Upper lobe of left lung (tissue), 6 donors: Measurements from ENCODE around the gene TMEM175. TPM values are rescaled to one million over a fixed set of nuclear protein-coding genes. Genes with fewer than 3 reads are reported as not detected.
A peak's percentile ranks its signal among the peaks of the same experiment; 100 is the strongest.

Source experiments
- ATAC-seq, 2 donors: fragments of 200-7000 bp; cut with Tn5 transposase; one replicate each; pipeline ENCODE4 v1.9.1; 2022; ENCODE audit warnings: mild to moderate bottlenecking in 2 of 2, moderate library complexity in 2 of 2; ENCODE audit not compliant: low FRiP score in 2 of 2
- DNase-seq, 2 donors: peaks; one replicate each; pipeline ENCODE4 v3.0.0-alpha.2; 2019 to 2020
- H3K27ac ChIP-seq, 4 donors: fragments of 200-600 bp; sonication (generic); one replicate each; pipeline ENCODE4 v1.5.1; 2016 to 2019
- H3K27me3 ChIP-seq, 4 donors: fragments of 200-600 bp; sonication (generic); one replicate each; pipeline ENCODE4 v1.5.1; 2017 to 2019
- H3K36me3 ChIP-seq, 4 donors: fragments of 200-600 bp; sonication (generic); one replicate each; pipeline ENCODE4 v1.5.1; 2016 to 2019
- H3K4me1 ChIP-seq, 4 donors: fragments of 200-600 bp; sonication (generic); one replicate each; pipeline ENCODE4 v1.5.1; 2018 to 2019
- H3K4me3 ChIP-seq, 4 donors: fragments of 200-600 bp; sonication (generic); one replicate each; pipeline ENCODE4 v1.5.1; 2017 to 2019; ENCODE audit warnings: mild to moderate bottlenecking in 2 of 4, moderate library complexity in 1 of 4
- H3K9me3 ChIP-seq, 4 donors: fragments of 200-600 bp; sonication (generic); one replicate each; pipeline ENCODE4 v1.5.1; 2018 to 2019
- EP300 ChIP-seq, 4 donors: sonication (generic); formaldehyde crosslinking; IDR thresholded peaks; one replicate each; pipeline ENCODE4 v1.5.1; 2017; ENCODE audit warnings: antibody characterized with exemption in 4 of 4, control low read depth in 2 of 4
- POLR2A ChIP-seq, 4 donors: fragments of 450-650 bp; IDR thresholded peaks; one replicate each; pipeline ENCODE4 v1.5.1; 2016 to 2017; ENCODE audit warnings: antibody characterized with exemption in 4 of 4, mild to moderate bottlenecking in 2 of 4
- POLR2AphosphoS5 ChIP-seq, 2 donors: sonication (generic); formaldehyde crosslinking; IDR thresholded peaks; one replicate each; pipeline ENCODE4 v1.5.1; 2017; ENCODE audit warnings: antibody characterized with exemption in 2 of 2
- WGBS, 2 donors: methylation state at CpG; one replicate each; pipeline ENCODE4 v1.1.5; 2017 to 2018; 5-methylcytosine and 5-hydroxymethylcytosine counted together
- total RNA-seq, 6 donors: library from RNA; depleted of rRNA in 4 of 6; stranded (reverse); fragments of >200 nt in 4 of 6; gene quantifications; one replicate each; pipeline versions ENCODE4 v1.1.0 to v1.2.1, GENCODE V29; 2016 to 2021
- TF ChIP-seq, protein P1 (sequence below), 6 experiments: fragments of 450-650 bp in 4 of 6; fragments of 200-600 bp in 2 of 6; sonication (generic) in 2 of 6; IDR thresholded peaks; one replicate each; pipeline ENCODE4 v1.5.1; 2016 to 2019; ENCODE audit warnings: antibody characterized with exemption in 6 of 6
- donor health status: DM: no; HTN: no; CAD: no; lungs with moderate emphysema.
- donor health status: DM: no; HTN: yes; CAD: no; lungs with severe emphysema.

Gene TMEM175
- total RNA-seq, 6 donors from 2014 or later, result 24.6 to 126 (median 41.8) TPM

- Histone ChIP-seq H3K9me3 (no peaks in the 10 kb centered on the region), H3K27me3 (no peaks in the 10 kb centered on the region), H3K4me1 (no peaks in the 10 kb centered on the region), H3K4me3 (no peak overlapping the region), H3K27ac (no peak overlapping the region), H3K36me3 (peaks cover 0 to 79% (median 54%) of the 10 kb centered on the region in 4 donors)
- ATAC-seq (no peak), DNase-seq (peak in 1 of 2 donors; percentile 81)
- WGBS, 2 donors, result 94 to 100% methylated on average over 1 to 23 of the region's 35 CpGs
- no peak for TF ChIP-seq EP300 (IDR thresholded peaks at IDR 0.05)
- TF ChIP-seq POLR2A (IDR thresholded peaks at IDR 0.05), result no peak
- TF ChIP-seq, protein P1, sequence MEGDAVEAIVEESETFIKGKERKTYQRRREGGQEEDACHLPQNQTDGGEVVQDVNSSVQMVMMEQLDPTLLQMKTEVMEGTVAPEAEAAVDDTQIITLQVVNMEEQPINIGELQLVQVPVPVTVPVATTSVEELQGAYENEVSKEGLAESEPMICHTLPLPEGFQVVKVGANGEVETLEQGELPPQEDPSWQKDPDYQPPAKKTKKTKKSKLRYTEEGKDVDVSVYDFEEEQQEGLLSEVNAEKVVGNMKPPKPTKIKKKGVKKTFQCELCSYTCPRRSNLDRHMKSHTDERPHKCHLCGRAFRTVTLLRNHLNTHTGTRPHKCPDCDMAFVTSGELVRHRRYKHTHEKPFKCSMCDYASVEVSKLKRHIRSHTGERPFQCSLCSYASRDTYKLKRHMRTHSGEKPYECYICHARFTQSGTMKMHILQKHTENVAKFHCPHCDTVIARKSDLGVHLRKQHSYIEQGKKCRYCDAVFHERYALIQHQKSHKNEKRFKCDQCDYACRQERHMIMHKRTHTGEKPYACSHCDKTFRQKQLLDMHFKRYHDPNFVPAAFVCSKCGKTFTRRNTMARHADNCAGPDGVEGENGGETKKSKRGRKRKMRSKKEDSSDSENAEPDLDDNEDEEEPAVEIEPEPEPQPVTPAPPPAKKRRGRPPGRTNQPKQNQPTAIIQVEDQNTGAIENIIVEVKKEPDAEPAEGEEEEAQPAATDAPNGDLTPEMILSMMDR (IDR thresholded peaks at IDR 0.05), result no peak
- TF ChIP-seq POLR2AphosphoS5 (IDR thresholded peaks at IDR 0.05), result no peak
Measured at GRCh38 chr4:960636-961350, 28.5 kb downstream of the TMEM175 start.

- 87 to 95% methylated on average over 3 to 41 of the region's 52 CpGs for WGBS, 2 donors
- peaks cover 0 to 81% (median 55%) of the 10 kb centered on the region in 4 donors for H3K36me3 ChIP-seq
- H3K27ac ChIP-seq, result no peak overlapping the region
- no peaks in the 10 kb centered on the region for H3K4me1 ChIP-seq
- TF ChIP-seq EP300 (IDR thresholded peaks at IDR 0.05), result no peak
- no peak for TF ChIP-seq POLR2AphosphoS5 (IDR thresholded peaks at IDR 0.05)
- TF ChIP-seq, protein P1 (IDR thresholded peaks at IDR 0.05), result no peak
- no peak for TF ChIP-seq POLR2A (IDR thresholded peaks at IDR 0.05)
- peak in 1 of 2 donors; percentile 83 for DNase-seq
- no peak overlapping the region for H3K4me3 ChIP-seq
- no peak for ATAC-seq
- H3K27me3 ChIP-seq, result no peaks in the 10 kb centered on the region
- H3K9me3 ChIP-seq, result no peaks in the 10 kb centered on the region
Measured at GRCh38 chr4:961351-962230, 29.3 kb downstream of the TMEM175 start.

GRCh38 chr4:962231-963208 is 30.3 kb downstream of the TMEM175 start:
- Histone ChIP-seq H3K27ac (no peak overlapping the region), H3K27me3 (peaks cover 0 to 2% (median 0%) of the 10 kb centered on the region in 4 donors), H3K4me3 (no peak overlapping the region), H3K4me1 (peaks cover 0 to 2% (median 0%) of the 10 kb centered on the region in 4 donors), H3K36me3 (peaks cover 0 to 84% (median 56%) of the 10 kb centered on the region in 4 donors), H3K9me3 (no peaks in the 10 kb centered on the region)
- DNase-seq (peak in 1 of 2 donors; percentile 81), ATAC-seq (no peak)
- no peak for TF ChIP-seq EP300 (IDR thresholded peaks at IDR 0.05)
- TF ChIP-seq, protein P1 (IDR thresholded peaks at IDR 0.05), result no peak
- 94 to 95% methylated on average over 22 to 54 of the region's 54 CpGs for WGBS, 2 donors
